CD4-positive, alpha-beta T cell treated with Interleukin-17A for 1 hour (primary cell): ENCODE measurements around the gene DIDO1.
A peak's percentile ranks its signal among the peaks of the same experiment; 100 is the strongest.

Source experiments
- DNase-seq: peaks from one replicate; pipeline ENCODE4 v3.0.0-alpha.2; 2020

DIDO1 gene

DNA sequence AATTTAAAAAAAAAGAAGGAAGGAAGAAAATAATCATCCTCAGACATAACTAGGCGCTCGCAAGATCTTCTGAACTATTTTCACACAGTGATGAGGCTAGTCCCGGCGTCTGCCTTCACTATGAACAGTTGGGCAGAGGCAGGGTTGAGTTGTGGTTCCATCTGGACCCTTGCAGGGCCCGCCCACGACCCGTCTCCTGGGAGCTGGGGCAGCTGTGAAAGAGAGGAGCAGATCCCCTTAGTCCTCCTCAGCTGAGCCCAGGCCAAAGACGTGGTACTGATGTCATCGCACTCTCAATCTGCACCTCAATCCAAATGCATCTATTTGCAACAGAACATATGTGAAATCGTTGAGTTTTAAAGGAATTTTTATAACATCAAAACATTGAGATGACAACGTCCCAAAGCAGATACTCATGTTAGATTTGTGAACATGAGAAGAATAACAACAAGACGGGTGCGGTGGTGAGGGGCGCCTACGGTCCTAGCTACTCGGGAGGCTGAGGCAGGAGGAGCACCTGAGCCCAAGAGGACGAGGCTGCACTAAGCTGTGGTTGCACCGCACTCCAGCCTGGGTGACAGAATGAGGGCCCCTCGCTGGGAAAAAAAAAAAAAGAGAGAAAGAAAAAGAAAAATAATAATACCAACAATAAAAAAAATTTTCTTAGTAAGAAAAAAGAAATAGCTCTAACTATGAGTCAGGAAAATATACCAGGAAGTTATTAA lies 80.0 kb downstream of the DIDO1 start:
- DNase-seq: no peak

GRCh38 chr20:62845416-62846160 lies 80.7 kb downstream of the DIDO1 start:
- DNase-seq: no peak

DNA sequence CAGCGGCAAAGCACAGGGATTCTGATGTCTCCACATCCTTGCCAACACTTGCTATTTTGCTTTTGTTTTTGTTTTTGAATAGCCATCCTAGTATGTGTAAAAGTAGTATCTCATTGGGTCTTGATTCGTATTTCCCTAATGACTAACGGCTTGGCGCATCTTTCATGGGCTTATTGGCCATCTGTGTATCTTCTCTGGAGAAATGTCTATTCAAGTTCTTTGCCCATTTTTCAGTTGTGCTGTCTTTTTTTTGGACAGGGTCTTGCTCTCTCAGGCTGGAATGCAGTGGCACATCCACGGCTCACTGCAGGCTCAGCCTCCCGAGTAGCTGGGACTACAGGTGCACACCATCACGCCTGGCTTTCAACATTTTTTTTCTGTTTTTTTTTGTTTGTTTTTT lies 82.1 kb downstream of the DIDO1 start:
- DNase-seq: no peak

DNA sequence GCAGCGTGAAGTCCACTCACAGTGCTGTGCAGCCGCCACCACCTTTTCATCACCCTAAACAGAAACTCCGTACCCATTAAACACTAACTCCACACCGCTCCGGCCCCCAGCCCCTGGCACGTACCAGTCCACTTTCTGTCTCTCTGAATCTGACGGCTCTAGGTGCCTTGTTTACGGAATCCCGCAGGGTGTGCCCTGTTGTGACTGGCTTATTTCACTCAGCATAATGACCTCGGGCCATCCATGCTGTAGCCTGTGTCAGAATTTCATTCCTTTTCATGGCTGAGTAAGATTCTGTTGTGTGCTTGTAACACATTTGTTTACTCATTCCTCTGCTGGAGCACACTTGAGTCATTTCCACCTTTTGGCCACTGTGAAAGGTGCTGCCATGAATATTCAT lies 82.6 kb downstream of the DIDO1 start:
- DNase-seq: no peak

DNA sequence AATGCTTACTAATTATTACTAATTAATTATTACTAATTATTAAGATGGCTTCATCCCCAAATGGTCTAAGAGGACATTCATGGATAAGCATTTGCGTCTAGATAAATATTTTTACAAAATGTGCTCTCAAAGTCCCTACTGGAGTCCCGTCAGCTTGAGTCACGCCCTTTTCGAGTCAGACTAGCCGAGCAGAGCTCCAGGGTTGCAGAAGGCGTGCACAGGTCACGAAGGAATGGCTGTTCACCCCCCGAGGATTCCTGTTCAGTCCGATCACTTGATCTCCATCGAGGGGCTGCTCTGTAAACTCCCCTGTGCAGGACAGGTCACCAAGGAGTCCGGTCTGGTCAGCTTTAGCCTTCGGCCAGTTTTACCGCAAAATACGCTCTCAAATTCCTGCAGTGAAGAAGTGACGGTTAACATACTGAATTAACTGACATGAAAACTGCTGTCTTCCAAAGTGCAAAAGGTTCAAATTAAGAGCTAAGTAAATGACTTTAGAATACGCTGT lies 84.5 kb downstream of the DIDO1 start:
- no peak for DNase-seq

- no peak for DNase-seq
Observed at GRCh38 chr20:62840244-62841197, 85.8 kb downstream of the DIDO1 start.

- DNase-seq: no peak
Observed at GRCh38 chr20:62839816-62840215, 86.5 kb downstream of the DIDO1 start.

- no peak for DNase-seq
Observed at GRCh38 chr20:62839261-62839660, 87.0 kb downstream of the DIDO1 start.

DNA sequence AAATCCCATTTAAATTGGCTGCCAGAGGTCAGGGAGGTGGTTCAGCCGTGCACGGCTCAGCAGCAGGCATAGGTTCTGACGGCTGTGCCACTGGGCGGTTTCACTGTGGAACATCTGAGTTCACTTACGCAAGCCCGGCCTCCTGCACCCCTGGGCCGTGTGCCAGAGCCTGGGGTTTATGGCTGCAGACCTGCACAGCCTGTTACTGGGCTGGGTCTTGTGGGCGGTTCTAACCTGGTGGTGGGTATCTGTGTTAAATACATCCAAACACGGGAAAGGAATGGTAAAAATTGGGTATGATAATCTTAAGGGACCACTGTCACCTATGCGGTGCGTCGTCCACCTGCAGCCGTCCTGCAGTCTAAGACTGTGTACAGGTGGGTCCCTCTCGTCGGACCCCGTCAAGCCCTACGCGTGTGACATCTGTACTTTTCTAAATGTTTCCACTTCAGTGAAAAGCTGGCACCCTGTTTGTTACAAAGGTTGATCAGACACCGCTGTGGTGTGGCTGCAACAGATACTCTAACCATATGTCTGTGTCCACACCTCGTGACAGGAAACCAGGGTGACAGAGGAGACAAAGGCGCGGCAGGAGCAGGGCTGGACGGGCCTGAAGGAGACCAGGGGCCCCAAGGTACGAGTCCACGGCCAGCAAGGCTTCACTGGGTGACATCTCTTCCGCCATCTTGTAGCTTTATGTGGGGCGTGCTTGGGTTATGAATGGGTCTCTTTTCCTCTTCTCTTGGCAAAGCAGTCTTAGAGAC lies 88.0 kb downstream of the DIDO1 start:
- DNase-seq: no peak

- no peak for DNase-seq
Observed at GRCh38 chr20:62837790-62838127, 88.5 kb downstream of the DIDO1 start.

DNA sequence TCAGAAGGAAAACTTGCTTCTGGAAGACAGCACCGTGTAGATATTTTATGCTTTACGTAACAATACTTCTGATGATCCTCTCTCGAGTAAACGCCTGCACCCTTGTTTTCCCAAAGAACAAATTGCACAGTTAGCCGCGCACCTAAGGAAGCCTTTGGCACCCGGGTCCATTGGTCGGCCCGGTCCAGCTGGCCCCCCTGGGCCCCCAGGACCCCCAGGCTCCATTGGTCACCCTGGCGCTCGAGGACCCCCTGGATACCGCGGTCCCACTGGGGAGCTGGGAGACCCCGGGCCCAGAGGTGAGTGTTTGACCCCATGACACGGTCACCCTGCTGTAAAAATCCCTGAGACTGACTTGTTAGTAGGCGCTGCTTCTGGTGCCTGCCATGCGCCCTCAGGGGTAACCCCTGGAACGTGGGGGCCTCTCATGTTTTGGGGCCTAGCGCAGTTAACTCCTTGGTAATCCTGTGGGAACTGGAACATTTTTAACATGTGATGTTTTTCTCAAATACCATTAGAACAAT lies 89.3 kb downstream of the DIDO1 start:
- DNase-seq: no peak

DNA sequence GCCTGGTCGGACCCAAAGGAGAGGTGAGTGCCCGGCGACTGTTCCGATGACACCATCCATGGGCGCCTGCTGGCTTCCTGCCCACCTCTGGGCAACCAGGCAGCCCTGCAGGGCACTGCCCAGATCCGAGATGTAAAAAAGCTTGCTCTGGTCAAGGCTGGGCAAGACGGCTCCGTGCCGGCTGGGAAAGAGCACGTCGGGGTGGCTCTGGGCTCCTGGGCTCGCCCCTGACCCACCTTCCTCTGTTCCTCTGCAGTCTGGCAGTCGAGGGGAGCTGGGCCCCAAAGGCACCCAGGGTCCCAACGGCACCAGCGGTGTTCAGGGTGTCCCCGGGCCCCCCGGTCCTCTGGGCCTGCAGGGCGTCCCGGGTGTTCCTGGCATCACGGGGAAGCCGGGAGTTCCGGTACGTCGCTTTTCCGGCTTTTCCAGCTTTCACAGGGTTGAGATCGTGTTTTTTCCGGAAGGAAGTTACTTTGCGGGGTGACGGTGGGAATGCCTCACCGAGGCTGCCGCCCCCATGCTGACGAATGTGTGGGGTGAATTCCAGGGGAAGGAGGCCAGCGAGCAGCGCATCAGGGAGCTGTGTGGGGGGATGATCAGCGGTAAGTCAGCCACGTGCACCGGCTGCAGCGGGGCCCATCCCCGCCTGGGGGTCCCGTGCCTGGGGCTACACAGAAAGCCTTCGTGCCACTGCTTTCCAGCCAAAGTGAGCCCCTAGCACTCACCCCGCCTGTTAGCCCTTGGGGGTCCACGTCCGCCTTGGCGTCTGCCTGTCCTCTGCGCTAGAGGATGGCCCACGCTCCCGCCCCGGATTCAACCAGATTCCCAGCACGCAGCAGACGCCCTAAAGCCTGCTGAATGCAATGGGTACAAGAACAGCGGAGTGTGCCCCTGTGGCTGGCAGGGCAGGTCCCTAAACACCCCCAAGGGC lies 90.1 kb downstream of the DIDO1 start:
- no peak for DNase-seq

DNA sequence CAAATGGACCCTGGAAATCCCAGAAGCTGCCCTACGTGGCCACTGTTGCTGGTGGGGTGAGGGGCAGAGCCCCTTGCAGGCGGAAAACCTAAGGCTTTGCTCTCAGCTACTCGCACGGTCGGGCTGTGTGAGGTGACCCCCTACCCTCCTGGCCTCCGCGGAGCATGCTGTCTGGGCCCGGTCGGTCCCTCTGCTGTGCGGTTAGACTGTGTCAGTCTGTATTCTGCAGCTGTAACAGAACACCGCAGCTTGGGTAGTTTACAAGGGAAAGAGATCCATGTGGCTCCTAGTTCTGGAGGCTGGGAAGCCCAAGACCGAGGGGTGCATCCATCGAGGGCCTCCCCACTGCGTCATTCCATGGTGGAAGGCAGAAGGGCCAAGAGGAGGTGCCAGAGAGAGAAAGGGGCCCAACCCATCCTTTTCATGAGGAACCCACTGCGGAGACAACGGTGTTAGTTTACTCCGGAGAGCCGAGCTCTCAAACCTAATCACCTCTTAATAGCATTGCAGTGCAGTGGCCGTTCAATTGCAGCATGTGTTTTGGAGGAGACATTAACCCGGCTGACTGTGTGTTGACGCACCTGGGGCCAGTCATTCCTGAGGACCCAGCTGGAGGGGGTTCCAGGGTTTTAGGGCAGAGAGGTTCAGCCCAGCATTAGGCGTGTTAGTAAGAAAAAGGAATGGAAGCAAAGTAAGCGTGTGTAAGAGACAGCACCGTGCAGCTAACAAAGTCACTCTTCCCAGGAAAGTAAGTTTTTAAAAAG lies 91.2 kb downstream of the DIDO1 start:
- DNase-seq: no peak

DNA sequence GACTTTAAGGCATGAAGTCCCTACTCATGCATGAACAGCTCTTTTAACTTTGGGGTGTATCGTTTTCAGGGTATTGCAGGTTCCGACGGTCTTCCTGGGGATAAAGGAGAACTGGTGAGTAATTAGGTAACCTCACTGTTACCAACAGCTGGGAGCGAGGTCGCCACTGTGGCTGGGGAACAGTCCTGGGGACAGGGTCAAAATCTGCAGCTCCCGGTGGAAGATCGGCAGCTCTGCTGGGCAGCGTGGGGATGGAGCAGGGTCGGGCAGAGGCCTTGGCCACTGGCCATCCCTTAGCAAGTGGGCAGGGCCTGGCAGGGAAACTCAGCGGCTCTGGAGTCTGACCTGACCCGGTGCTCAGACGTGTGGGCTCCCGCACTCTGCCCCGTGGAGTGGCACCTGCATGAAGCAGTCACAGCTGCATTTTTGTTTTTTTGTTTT lies 93.3 kb downstream of the DIDO1 start:
- DNase-seq: no peak

DNA sequence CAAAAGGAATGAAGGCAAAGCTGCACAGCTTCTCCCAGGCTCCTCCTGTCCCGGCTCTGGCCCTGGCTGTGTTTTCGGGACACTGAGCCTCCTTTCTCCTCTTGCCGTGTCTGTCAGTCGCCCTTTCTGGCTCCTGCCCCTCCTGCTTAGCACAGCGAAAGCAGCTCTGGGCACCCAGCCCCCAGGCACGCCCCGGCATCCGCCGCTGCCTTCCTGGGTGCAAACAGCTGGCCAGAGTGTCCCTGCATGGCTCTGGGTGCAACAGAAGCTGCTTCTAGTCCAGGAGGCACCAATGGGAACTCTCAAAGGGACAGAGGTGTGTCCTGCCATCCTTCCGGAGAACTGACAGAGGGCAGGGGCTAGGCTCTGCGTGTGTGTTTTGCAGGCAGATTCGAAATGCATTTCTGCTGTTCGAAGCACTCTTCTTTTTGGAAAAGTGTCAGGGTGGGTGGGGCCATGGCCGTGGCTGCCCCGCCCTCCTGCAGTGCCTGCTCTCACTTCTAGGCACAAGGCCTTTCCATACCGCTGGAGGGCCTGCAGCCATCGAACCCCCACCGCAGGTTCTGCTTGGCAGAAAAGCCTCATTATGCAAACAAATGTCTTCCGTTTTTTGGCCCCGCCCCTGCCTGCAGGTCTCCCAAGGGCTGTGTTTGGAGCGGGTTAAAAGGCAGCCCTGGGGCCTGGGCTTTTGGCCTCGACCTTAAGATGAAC lies 93.9 kb downstream of the DIDO1 start:
- peak; percentile 29 for DNase-seq

DNA sequence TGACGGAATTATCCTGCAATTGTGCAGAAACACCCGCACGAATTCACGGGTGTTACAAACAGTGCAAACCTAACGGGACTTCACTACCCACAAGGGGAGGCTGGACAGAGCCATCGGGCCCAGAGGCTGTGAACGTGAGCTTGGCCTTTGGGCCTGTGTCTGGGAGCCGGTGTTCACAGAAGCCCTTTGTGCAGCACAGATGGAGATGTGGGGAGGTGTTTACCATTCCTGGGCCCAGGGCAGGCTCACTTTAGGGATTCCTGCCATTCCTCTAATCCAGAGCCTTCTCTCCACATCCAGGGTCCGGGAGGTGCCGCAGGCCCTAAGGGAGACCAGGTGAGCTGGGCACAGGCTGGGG lies 94.5 kb downstream of the DIDO1 start:
- no peak for DNase-seq

- no peak for DNase-seq
Observed at GRCh38 chr20:62831361-62831788, 94.9 kb downstream of the DIDO1 start.

GRCh38 chr20:62830821-62831220 lies 95.5 kb downstream of the DIDO1 start:
- DNase-seq: no peak

DNA sequence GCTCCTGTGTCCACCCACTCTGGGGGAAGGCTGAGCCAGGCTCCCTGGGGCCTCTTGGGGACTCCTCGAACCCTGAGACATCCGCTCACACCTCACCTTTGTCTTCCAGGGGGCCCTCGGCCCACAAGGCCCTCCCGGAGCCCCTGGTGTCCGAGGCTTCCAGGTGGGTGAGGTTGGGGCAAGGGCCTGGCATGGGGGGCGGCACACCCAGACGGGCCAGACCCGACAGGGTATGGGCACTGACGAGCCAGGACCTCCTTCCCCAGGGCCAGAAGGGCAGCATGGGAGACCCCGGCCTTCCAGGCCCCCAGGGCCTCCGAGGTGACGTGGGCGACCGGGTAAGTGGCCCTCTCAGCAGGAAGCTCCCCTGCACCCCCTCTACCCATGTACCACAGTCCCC lies 96.1 kb downstream of the DIDO1 start:
- DNase-seq: no peak
